Mesothelial cell of epicardium (in vitro differentiated cells): ENCODE measurements around the gene SMAD3. TPM values are rescaled to one million over a fixed set of nuclear protein-coding genes. Genes with fewer than 3 reads are reported as not detected.

Experiments
- DNase-seq, 2 experiments: peaks; one replicate each; pipeline ENCODE4 v3.0.0; 2021; ENCODE audit warnings: low spot score in 2 of 2; ENCODE audit not compliant: unreplicated experiment in 2 of 2
- H3K27ac Mint-ChIP-seq: 2 replicates; pipeline ENCODE4 v1.8.0; 2021; ENCODE audit warnings: mixed read lengths
- H3K27me3 Mint-ChIP-seq: 2 replicates; pipeline ENCODE4 v1.8.0; 2021; ENCODE audit warnings: low read depth, mixed read lengths
- H3K36me3 Mint-ChIP-seq: 2 replicates; pipeline ENCODE4 v1.8.0; 2021; ENCODE audit warnings: mixed read lengths
- H3K4me1 Mint-ChIP-seq: 2 replicates; pipeline ENCODE4 v1.8.0; 2021; ENCODE audit warnings: mixed read lengths
- H3K4me3 Mint-ChIP-seq: 2 replicates; pipeline ENCODE4 v1.8.0; 2021; ENCODE audit warnings: mild to moderate bottlenecking, moderate library complexity, mixed read lengths
- H3K9me3 Mint-ChIP-seq: 2 replicates; pipeline ENCODE4 v1.8.0; 2021; ENCODE audit warnings: mixed read lengths
- CTCF ChIP-seq: fragments of 200-600 bp; sonication (generic); IDR thresholded peaks from one replicate; pipeline ENCODE4 v1.5.0; 2021; ENCODE audit warnings: antibody characterized with exemption; ENCODE audit not compliant: unreplicated experiment
- total RNA-seq: library from RNA; stranded (reverse); gene quantifications from 3 replicates; pipeline ENCODE4 v1.2.1, GENCODE V29; 2021

SMAD3 gene
- total RNA-seq, 1 donor from 2014 or later, result 96.2 TPM

- no peak for TF ChIP-seq CTCF
Observed at GRCh38 chr15:67107014-67107812, 41.8 kb downstream of the SMAD3 start.

GRCh38 chr15:67108122-67108961 lies 42.9 kb downstream of the SMAD3 start:
- Mint-ChIP-seq H3K9me3 (peaks cover 9% of the 10 kb centered on the region), H3K27ac (peak overlapping the region; percentile 91), H3K36me3 (peaks cover 11% of the 10 kb centered on the region)

More at GRCh38 chr15:67107014-67107812, 41.8 kb downstream of the SMAD3 start:
- H3K27me3 Mint-ChIP-seq, result no peaks in the 10 kb centered on the region
- H3K4me1 Mint-ChIP-seq, result peaks cover 74% of the 10 kb centered on the region
- peaks cover 9% of the 10 kb centered on the region for H3K9me3 Mint-ChIP-seq
- no peak overlapping the region for H3K4me3 Mint-ChIP-seq
- peak overlapping the region; percentile 84 for H3K27ac Mint-ChIP-seq
- peaks cover 11% of the 10 kb centered on the region for H3K36me3 Mint-ChIP-seq
- DNase-seq, result no peak

GRCh38 chr15:67109141-67110034 lies 44.0 kb downstream of the SMAD3 start:
- no peak for TF ChIP-seq CTCF
- H3K27ac Mint-ChIP-seq, result peak overlapping the region; percentile 91
- H3K27me3 Mint-ChIP-seq, result no peaks in the 10 kb centered on the region
- no peak overlapping the region for H3K4me3 Mint-ChIP-seq
- H3K9me3 Mint-ChIP-seq, result peaks cover 9% of the 10 kb centered on the region
- no peak for DNase-seq
- peaks cover 60% of the 10 kb centered on the region for H3K4me1 Mint-ChIP-seq
- H3K36me3 Mint-ChIP-seq, result peaks cover 14% of the 10 kb centered on the region

More at GRCh38 chr15:67108122-67108961, 42.9 kb downstream of the SMAD3 start:
- no peak for TF ChIP-seq CTCF
- H3K4me1 Mint-ChIP-seq, result peaks cover 69% of the 10 kb centered on the region
- no peak for DNase-seq
- H3K27me3 Mint-ChIP-seq, result no peaks in the 10 kb centered on the region
- H3K4me3 Mint-ChIP-seq, result no peak overlapping the region

GRCh38 chr15:67110361-67110781 lies 45.0 kb downstream of the SMAD3 start:
- DNase-seq, result no peak
- Mint-ChIP-seq H3K27ac (peak overlapping the region; percentile 91), H3K36me3 (peaks cover 14% of the 10 kb centered on the region), H3K9me3 (peaks cover 9% of the 10 kb centered on the region), H3K4me1 (peaks cover 58% of the 10 kb centered on the region), H3K27me3 (no peaks in the 10 kb centered on the region), H3K4me3 (no peak overlapping the region)
- no peak for TF ChIP-seq CTCF
